NCI-H1092 (cell line): ENCODE data around the gene NOS1AP.

ENCODE experiments used
- DNase-seq: peaks from one replicate; lab custom pipeline; 2025; lab: John Stamatoyannopoulos, UW

The NOS1AP gene

DNA sequence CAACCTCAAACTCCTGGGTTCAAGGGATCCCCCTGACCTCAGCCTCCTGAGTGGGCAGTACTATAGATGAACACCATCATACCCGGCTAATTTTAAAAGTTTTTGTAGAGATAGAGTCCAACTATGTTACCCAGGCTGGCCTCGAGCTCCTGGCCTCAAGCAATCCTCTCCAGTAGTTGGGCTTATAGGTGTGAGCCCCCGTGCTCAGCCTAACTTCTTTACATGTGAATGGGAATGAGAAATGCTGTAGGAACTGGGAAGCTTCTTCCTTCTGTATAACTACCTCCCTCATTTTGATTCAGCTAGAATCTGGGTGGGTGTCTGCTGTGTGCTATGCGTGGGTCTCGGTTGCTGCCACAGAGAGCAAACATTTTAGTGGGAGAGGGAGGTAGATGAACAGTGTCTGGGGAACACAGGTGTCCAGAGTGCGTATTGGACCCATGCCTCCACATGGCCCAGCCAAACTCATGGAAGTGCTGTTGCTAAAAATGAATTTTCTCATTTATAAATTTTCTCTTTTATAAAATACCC lies 150.6 kb downstream of the NOS1AP start:
- no peak for DNase-seq

DNA sequence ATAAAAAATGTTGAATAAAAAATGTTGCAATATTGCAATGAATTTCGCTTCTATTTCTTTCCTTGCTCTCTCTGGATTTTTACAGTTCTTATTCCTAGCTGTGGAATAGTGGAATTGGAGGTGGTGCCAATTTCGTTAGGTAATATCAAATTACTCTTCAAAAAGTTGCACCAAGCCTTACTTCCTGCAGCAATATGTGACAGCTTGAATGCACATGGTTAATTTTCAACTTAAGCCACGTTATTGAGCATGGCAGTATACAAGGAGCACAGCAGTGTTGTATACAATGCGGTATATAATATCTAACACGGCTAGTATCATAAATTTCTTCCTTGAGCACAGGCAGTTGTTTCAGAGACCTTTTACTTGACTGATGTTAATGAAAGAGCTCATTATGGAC lies 152.5 kb downstream of the NOS1AP start:
- no peak for DNase-seq

DNA sequence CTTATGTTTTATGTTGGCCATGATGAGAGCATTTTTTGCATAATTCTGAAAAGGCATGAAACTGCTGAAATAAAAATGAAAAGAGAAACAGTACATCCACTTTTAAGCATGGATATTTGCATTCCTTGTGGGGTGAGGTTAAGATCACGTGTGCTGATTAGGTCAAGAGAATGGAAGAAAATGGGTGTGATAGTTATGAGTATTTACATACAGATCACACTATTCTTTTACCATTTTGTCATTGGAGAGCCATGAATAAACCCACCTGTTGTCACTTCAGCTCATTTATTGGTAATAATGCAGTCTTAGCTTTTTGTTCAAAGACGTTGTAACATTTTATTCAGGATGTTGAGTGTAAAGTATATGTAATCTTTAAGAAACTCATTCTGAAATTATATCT lies 153.2 kb downstream of the NOS1AP start:
- DNase-seq = no peak

DNA sequence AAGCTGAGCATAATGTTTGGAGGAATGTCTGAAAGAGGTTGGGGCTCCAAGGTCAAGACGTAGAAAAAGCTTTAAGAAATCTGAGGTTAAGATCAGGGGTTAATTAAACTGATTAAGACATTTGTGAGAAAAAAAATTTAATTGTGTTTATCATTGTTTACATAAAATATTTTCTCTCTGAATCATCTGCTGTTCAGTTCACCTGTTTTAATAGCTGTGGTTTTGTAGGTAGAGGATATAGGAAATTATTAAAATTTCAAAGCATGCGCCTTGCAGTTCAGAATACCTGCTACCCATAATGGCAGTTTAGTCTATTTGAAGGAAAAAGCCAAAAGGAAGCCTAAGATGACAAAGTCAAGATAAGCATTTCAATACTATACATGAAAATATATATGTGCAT lies 154.0 kb downstream of the NOS1AP start:
- DNase-seq = no peak

DNA sequence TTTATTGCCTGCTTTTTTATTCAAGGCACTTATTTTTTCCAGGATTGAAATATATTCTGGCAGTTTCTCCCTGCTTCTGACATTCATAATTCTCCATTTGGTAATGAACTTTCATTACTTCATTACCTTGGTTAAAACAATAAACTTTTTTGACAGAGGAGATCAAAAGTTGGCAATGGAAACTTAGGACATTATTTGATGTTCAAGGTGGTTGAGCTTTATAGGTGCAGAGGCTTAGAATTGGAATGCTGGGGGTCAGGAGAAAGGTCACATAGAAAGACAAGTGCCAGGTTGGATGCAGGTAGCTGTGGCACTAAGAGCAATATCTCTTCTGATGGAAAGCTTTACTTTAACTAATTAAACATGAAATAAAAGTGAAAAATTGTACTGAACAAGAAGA lies 154.8 kb downstream of the NOS1AP start:
- DNase-seq = no peak

DNA sequence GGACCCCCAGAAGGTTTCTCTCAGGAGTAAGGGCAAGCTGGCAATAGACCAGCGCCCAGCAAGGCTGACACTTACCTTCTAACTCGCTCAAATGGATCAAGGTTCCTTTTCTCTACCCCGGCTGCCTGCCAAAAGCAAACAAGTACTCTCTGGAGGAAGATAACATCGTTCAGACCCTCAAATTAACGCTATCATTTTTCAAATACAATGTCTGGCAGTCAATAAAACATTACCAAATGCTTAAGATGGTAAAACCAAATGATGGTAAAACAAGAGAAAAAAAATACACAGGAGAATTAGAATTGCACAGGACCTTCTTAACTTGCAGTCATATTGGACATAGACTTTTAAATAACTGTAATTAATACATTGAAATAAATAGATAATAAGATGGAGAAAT lies 159.1 kb downstream of the NOS1AP start:
- peak; percentile 27 for DNase-seq

DNA sequence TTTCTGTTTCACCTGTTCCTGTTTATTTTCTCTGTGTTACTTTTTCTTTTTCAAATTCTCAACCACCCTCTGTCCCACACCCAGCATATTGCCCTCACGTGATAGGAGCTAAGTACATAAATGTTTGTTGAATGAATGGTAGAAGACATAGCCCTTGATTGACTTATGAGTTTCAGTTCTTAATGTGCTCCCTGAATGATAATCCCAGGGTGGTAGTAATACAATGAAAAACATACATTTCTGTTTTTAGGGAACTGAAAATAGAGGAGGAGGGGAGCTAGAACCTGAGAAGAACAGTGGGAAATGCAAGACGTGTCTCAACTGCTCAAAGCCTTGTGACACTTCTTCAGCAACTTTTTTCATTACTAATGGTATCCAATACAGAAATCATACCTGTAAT lies 160.1 kb downstream of the NOS1AP start:
- no peak for DNase-seq

DNA sequence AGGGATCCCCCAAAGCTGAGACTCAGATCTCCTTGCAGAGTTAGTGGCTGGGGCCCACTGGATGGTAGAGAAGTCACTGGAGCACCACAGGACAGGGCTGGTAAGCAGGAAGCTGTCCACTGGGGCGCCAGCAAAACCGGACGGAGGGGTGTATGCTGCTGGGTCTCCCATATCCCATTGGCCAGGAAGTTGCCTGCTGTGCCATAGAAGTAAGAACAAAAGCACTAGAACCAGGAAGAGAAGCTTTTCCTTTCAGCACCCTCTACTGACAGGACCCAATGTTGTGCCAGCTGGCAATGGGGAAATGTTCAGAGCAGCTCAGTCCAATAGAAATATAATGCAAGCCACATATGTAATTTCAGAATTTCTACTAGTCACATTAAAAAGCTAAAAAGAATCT lies 160.6 kb downstream of the NOS1AP start:
- peak; percentile 75 for DNase-seq

DNA sequence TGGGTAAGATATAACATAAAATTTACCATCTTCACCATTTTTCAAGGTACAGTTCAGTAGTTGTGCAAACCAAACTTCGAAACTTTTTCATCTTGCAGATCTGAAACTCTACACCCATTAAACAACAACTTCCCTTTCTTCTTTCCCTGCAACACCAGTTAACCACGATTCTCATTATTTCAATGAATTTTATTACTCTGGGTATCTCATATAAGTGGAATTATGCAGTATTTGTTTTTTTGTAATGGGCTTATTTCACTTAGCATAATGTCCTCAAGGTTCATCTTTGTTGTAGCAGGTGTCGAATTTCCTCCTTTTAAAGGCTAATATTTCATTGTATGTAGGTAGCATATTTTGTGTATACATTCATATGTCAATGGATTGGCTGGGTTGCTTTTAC lies 161.0 kb downstream of the NOS1AP start:
- no peak for DNase-seq

DNA sequence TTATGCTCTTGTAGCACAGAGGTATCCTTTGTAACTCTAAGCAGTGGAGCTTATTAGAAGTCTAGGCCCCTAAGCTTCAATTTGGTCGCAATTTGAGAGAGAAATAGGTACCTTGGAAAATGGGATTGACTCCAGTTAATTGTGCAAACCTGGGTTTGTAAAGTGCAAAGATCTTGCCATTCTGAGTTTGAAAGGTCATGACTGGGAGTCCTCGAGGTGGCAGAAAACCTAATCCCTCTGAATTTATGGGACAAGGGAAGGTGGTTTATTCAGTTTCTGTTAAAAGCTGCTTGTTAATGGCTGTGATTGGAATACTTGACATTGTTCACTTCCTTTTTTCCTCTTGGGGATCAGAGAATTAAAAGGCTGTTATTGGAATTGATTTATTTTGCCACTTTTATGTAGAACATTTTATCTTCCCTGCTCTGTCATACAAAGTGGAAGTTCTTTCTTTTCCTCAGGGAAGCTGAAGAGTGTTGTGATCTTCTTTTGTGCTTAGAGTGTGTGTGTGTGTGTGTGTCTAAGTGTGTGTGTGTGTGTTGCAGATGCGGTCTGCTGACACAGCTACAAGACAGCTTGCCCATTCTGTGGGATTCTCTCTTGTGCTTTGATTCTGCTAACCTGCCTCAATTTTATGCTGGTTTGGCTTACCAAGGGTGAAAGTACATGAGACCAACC lies 162.7 kb downstream of the NOS1AP start:
- DNase-seq = no peak

DNA sequence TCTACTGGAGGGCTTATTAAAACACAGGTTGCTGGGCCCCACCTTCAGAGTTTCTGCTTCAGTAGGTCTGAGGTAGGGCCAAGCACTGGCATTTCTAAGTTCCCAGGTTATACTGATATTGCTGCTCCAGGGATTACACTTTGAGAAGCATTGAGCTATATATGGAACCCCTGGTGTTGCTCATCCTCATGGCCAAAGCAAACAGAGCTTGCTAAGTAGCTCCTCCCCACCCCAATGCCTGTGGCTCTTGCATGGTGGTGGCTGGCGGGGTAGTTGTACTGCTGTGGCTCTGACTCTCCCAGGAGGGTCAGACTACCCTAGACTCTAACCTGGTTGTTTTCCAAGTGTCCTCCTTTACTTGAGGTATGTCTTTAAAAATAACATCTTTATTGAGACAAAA lies 163.6 kb downstream of the NOS1AP start:
- DNase-seq = no peak

DNA sequence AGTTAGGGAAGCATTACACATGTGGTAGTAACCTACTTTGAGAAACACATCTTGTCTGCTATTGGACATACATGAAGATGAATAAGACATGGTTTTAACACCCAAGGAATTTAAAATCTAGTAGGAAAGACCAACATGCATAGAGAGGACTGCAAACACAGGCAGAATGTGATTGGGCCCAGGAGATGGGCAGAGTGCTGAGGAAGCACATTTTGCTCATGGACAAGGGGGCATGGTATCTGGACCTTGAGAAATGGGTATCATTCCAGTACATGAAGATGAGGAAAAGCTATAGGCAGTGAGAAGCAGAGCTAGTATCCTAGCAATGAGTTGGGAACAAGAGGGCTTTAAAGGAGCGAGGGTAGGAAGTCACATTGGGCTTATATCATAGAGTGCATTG lies 164.4 kb downstream of the NOS1AP start:
- DNase-seq = no peak

DNA sequence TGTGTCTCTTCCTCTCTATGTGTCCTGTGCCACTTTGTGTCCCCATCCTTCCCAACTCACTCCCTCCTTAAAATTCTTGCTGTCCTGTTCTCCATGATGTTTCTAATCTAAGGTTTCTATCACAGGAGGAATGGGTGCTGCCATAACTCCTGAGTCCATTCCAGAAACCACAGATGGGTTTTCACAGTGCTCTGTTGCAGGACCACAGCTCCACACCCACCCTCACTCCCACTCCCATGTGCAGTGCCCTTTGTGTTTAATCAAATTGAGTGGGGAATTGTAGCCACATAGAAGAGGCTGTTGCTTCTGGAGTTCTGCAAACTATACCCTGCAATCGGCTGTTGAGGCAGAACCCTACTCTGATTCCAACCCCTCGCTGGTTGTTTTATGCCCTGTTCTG lies 165.1 kb downstream of the NOS1AP start:
- no peak for DNase-seq

DNA sequence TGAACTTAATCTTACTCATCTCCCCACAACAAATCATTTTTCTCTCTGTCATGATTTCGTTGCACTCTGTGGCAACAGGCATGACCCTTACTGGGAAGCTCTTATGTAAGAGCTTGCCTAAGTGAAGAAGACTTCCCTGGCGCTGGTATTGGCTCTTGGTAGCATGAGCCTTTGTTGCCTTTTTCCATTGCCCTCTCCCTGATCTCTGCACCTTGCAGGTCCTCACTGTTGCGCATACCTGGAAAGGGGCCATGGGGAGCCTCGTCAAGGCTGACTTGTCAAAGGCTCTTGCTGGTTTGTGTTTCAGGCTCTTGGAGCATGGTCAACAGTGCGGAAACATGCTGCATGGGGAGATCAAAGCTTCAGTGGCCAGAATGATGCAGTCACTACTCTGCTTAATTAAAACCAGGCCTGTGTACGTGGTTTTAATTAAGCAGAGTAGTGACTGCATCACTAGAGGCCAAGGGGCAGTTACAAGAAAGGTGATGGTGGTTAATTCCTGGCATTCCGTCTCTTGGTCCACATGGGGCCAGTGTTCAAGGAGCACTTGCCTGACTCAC lies 165.8 kb downstream of the NOS1AP start:
- DNase-seq = no peak

DNA sequence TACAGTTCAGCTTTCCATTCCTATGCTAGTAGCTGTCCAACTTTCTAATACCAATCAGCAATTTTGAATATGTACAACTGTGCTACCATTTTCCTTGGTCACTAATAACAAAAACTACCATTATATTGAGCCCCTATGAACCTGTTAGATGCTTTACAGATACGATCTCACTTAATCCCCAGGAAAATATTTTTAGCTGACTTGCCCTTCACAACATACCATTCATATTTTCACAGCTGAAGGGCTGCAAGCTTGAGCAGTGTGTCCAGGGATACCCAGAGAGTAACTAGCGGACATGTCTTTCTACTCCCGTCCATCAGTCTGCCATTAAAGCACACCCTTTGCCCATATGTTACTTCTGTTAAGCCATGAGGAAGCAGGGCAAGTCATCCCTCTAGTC lies 166.7 kb downstream of the NOS1AP start:
- DNase-seq = no peak

DNA sequence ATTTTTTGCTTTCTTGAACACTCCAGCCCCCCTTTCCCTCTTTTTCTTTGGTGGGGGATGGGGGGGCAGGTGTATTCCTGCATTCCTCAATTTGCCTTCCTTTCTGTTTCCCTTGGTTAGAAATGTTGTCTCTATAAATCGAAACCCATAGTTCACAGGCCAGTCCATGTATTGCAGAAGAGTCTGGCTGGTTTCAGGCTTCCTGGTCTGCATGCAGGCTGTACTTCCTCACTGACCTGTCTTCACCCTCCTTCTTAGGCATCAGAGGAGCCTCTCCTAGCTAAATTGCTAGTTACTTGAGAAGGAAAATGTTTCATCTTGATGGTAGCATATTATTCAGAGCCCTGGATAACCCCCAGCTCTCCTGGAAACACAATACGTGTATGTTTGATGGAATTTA lies 167.1 kb downstream of the NOS1AP start:
- no peak for DNase-seq

DNA sequence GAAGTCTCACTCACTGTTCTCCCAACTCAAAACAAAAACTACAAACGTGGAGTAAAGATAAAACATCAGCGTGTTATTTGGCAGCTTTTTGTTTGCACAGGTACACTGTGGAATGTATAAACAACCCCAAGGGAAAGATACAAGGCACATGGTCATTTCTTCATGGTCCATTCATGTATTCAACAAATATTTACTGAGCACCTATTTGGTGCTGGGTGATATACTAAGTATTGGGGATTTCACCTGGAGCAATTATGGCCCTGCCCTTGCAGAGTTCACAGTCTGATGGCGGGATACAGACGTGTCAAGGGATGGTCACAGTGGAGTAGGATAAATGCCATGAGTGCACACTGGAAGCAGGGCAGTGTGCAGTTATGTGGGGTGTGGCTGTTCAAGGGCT lies 171.1 kb downstream of the NOS1AP start:
- DNase-seq = no peak

DNA sequence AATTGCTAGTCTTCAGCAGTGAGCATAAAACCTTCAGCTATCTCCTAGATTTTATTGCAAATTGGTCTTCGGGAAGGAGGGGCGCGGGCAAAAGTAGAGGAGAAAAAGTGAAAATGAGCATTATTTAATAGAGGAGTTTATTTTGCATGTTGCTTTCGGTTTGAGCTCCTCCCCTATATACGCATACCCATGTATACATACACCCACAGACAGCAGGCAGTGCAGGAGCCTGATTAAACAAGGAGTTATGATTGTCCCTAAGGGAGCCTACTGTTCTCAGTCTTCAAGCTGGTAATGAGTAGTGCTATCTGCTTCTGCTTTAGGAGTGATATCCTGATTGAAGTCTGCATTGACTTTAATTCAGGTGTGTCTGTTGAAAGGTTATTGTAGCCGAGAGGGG lies 173.3 kb downstream of the NOS1AP start:
- DNase-seq = no peak

DNA sequence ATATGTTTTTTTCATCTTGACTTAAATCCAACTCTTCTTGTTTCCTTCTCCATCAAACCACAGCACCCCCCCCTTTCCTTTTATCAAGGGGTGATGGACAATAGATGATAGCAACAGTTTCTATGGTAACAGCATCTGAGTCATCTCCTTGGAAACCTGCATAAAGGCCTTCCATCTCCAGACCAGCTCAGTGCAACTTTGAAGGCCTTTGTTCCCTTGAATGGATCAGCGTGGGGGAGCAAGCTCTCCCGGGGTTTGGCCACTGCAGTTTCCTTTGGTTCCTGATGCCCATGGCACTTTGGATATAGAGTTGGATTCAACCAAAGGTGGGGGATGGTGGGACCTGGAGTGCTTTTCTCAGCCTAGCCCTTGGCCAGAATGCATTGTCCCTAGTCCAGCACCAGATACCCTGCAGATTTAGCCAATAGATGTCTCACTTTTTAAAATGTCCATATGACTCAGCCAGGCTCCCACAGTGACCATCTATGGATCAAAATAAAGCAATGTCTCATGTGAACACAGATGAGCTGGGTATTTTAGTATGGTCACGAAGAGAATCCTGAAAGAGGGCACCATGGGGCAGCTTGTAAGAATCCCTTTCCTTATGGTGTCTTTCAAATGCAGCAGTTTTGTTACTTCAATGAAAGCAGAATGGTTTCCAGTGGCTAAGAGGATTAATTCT lies 179.5 kb downstream of the NOS1AP start:
- DNase-seq = no peak

DNA sequence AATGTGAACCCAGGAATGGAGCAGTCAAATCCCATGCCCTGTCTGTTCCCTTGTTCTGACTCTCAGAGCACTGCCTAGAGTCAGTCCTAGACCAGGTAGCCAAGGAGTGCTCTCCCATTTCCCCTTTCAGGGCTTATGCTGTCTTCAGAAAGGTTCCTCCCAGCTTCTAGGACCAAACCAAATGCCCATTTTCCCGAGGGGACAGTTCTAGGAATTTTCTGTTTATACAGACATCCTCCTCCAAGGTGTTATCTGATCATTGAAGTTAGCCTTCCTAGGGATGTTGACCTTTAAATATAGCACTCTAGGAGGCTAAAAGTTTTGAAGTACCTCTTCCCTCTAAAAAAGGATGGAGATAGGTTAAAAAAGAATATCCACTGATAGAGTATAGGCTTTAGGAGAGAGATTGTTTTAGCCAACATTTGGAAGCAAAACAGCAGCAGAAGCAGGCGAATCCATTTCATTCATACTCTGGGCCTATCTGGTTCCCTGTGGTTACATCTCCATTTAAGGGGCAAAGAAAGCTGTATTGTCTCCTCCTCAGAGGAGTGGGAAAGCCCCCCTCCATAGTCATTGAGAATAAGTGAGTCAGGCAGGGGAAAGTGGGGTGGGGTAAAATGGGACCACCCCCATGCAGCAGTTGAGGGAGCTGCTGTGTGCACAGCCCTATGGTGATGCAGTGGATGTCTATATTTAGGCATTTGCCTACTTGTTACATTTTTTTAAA lies 180.7 kb downstream of the NOS1AP start:
- no peak for DNase-seq

DNA sequence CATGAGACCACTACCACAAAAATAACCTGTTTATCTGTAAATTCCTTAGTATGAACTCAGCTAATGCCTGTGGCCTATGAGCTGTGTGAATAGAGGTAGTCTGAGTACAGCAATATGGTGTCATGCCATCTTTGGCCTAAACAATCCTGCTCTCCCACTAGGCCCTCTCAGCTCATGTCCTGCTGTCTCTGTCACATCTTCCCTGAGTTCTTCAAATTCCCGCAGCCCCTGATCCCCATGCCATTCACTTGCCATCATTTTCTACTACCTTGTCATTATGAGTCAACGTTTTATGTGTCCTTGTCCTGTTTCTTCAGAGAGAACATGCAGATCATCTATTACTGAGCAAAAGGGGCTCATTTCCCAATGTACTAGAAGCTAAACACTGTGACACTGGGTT lies 181.6 kb downstream of the NOS1AP start:
- DNase-seq = no peak

DNA sequence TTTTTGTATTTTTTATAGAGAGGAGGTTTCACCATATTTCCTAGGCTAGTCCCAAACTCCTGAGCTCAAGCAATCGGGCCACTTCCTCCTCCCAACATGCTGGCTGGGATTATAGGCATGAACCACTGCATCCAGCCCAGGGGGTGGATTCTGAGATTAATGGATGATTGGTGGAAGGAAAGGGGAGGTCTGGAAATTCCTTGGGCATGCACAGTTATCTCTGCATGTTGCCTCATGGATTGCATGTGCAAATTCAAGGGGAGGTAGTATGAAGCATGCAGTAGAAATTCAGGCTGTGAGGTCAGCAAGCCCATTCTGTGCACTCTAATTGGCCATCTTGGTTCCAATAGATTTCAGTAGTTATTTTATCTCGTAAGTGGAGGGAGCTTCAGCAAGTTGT lies 182.7 kb downstream of the NOS1AP start:
- DNase-seq = no peak

DNA sequence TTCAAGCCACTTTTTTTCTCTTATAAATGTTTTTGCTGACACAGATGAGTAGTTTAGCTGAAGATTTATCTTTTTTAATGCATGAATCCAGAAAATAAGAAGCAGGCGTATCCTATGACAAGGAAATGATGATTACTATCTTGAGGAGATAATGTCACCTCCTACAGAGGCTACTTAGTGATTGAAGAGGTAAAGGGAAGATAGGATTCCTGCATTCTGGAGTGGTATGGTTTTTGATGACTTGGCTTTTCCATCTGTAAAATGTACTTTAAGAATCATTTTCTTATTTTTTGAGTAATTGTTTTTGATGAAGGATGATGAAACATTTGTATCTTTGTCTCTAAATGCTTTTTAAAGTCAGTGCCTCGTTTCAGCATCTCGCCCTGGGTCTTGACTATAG lies 184.3 kb downstream of the NOS1AP start:
- no peak for DNase-seq
